Esophagus muscularis mucosa (tissue), 4 donors: ENCODE data around the gene SIK3. TPM values are rescaled to one million over a fixed set of nuclear protein-coding genes. Genes with fewer than 3 reads are reported as not detected.
"Not testable (repeated sequence)": the region's sequence is repeated elsewhere in the genome, so short reads cannot be mapped to it uniquely, and the experiment has no call there.

ENCODE experiments used
- DNase-seq: peaks from one replicate; pipeline ENCODE4 v3.0.0-alpha.2; 2017; ENCODE audit errors: extremely low spot score
- H3K27ac ChIP-seq, 4 donors: fragments of 200-600 bp; sonication (generic); replicated peaks in 1 of 4; 1 replicate in 3 of 4; 2 replicates in 1 of 4; pipeline ENCODE4 v1.5.1; 2016 to 2019; ENCODE audit warnings: mild to moderate bottlenecking in 1 of 4
- H3K27me3 ChIP-seq, 4 donors: fragments of 200-600 bp; sonication (generic); one replicate each; pipeline versions ENCODE4 v1.5.1 to v1.6.0; 2016 to 2019
- H3K36me3 ChIP-seq, 4 donors: fragments of 200-600 bp; sonication (generic); one replicate each; pipeline ENCODE4 v1.5.1; 2016 to 2019
- H3K4me1 ChIP-seq, 4 donors: fragments of 200-600 bp; sonication (generic); one replicate each; pipeline ENCODE4 v1.5.1; 2016 to 2019
- H3K4me3 ChIP-seq, 4 donors: fragments of 200-600 bp; sonication (generic); 1 replicate in 2 of 4; 2 replicates in 2 of 4; pipeline ENCODE4 v1.5.1; 2016 to 2019; ENCODE audit warnings: mild to moderate bottlenecking in 4 of 4, moderate library complexity in 1 of 4
- H3K9me3 ChIP-seq, 4 donors: fragments of 200-600 bp; sonication (generic); 1 replicate in 3 of 4; 2 replicates in 1 of 4; pipeline ENCODE4 v1.5.1; 2016 to 2019
- EP300 ChIP-seq: sonication (generic); formaldehyde crosslinking; IDR thresholded peaks from one replicate; pipeline ENCODE4 v1.6.1; 2017; ENCODE audit warnings: antibody characterized with exemption
- POLR2A ChIP-seq: fragments of 450-650 bp; IDR thresholded peaks from one replicate; pipeline ENCODE4 v1.6.1; 2017; ENCODE audit warnings: antibody characterized with exemption, moderate library complexity, mild to moderate bottlenecking, low read depth
- POLR2AphosphoS5 ChIP-seq, 2 donors: sonication (generic); formaldehyde crosslinking; IDR thresholded peaks; one replicate each; pipeline ENCODE4 v1.6.1; 2017; ENCODE audit warnings: antibody characterized with exemption in 2 of 2
- WGBS: methylation state at CpG from one replicate; pipeline ENCODE4 v1.1.5; 2018; 5-methylcytosine and 5-hydroxymethylcytosine counted together
- intact Hi-C: fragments of 100-400 bp; cut with DNase I; formaldehyde crosslinking; loops from one replicate; pipeline ENCODE4 v1.15.1; 2023
- total RNA-seq, 4 donors: library from RNA; depleted of rRNA; stranded (reverse); fragments of >200 nt; gene quantifications; one replicate each; pipeline versions ENCODE4 v1.1.0 to v1.2.1, GENCODE V29; 2016
- TF ChIP-seq, protein P1 (sequence below), 3 experiments: fragments of 200-600 bp in 2 of 3; fragments of 450-650 bp in 1 of 3; sonication (generic) in 2 of 3; IDR thresholded peaks; one replicate each; pipeline ENCODE4 v1.5.1; 2017 to 2019; ENCODE audit warnings: antibody characterized with exemption in 3 of 3, mild to moderate bottlenecking in 2 of 3, moderate library complexity in 1 of 3

The SIK3 gene
- total RNA-seq, 4 donors from 2014 or later: 39.5 to 53.5 (median 42.3) TPM

DNA sequence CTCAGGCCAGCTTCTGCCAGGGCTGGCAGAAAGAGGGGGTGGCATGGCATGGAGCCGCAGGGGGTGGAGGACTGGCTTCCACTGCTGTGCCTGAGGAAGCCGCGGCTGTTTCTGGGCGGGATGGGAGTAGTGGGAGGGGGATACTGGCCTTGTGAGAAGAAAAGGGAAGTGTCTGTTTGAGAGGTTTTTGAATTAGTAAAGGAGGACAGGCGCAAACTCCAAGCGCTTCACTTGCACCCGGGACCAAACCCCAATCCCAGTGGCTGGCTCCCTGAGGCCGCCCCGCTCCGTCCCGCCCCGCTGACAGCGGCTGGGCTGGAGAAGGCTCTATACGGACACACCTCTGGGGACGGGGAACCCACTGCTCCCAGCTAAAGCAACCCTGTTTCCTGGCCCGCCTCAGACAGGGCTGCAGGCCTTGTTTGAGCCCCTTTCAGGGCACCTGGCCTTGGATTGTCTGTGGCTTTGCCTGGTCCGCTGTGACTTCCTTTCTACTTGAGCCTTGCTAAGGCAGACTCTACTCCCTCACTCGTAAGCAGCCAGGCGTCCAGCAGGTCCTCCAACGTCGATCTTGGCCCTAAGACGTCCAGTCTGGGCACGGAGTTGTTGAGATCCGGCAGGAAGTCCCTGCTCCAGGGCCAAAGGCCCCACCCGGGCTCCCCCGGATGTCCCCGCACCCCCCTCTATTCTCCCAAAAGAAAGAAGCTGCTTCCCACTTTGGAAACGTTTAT lies 263.0 kb downstream of the SIK3 start:
- DNase-seq: no peak
- Histone ChIP-seq H3K4me1 (peaks cover 27 to 36% (median 32%) of the 10 kb centered on the region in 4 donors), H3K9me3 (no peaks in the 10 kb centered on the region), H3K36me3 (no peaks in the 10 kb centered on the region), H3K27ac (peak overlapping the region; percentile 73 to 88 (median 86)), H3K4me3 (peak overlapping the region; percentile 45 to 54 (median 51)), H3K27me3 (no peaks in the 10 kb centered on the region)
- intact Hi-C loops: loop anchor here (2.0 kb wide), 1 partner anchor 42 kb away; no protein-coding TSS in a partner anchor
- TF ChIP-seq EP300: no peak
- no peak for TF ChIP-seq POLR2A
- no peak for TF ChIP-seq POLR2AphosphoS5 (IDR thresholded peaks at IDR 0.05)
- TF ChIP-seq, protein P1, sequence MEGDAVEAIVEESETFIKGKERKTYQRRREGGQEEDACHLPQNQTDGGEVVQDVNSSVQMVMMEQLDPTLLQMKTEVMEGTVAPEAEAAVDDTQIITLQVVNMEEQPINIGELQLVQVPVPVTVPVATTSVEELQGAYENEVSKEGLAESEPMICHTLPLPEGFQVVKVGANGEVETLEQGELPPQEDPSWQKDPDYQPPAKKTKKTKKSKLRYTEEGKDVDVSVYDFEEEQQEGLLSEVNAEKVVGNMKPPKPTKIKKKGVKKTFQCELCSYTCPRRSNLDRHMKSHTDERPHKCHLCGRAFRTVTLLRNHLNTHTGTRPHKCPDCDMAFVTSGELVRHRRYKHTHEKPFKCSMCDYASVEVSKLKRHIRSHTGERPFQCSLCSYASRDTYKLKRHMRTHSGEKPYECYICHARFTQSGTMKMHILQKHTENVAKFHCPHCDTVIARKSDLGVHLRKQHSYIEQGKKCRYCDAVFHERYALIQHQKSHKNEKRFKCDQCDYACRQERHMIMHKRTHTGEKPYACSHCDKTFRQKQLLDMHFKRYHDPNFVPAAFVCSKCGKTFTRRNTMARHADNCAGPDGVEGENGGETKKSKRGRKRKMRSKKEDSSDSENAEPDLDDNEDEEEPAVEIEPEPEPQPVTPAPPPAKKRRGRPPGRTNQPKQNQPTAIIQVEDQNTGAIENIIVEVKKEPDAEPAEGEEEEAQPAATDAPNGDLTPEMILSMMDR (IDR thresholded peaks at IDR 0.05): no peak
- WGBS: 37% methylated on average over 15 of the region's 28 CpGs

DNA sequence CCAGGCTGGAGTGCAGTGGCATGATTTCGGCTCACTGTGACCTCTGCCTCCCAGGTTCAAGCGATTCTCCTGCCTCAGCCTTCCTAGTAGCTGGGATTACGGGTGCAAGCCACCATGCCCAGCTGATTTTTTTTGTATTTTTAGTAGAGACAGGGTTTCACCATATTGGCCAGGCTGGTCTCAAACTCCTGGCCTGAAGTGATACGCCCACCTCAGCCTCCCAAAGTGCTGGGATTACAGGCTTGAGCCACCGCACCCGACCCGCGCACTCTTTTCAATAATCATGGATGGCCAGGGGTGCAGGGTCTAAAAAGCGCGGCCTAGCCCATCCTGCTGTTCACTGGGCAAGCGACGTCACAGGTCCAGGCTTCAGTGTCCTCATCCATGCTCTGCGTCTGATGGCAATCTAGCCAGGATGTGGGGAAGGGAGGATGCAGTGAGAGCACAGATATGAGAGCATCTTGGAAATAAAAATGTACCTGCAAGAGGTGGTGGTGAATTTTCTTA lies 263.6 kb downstream of the SIK3 start:
- peak overlapping the region; percentile 73 to 88 (median 86) for H3K27ac ChIP-seq
- not testable (repeated sequence) for H3K9me3 ChIP-seq, H3K36me3 ChIP-seq, H3K27me3 ChIP-seq, DNase-seq
- 90% methylated on average over 10 of the region's 13 CpGs for WGBS
- H3K4me3 ChIP-seq: peak overlapping the region in 2 of 4 donors; percentile 45 to 50
- intact Hi-C loops: loop anchor here (2.0 kb wide), 1 partner anchor 42 kb away; no protein-coding TSS in a partner anchor
- H3K4me1 ChIP-seq: peaks cover 27 to 34% (median 32%) of the 10 kb centered on the region in 4 donors

DNA sequence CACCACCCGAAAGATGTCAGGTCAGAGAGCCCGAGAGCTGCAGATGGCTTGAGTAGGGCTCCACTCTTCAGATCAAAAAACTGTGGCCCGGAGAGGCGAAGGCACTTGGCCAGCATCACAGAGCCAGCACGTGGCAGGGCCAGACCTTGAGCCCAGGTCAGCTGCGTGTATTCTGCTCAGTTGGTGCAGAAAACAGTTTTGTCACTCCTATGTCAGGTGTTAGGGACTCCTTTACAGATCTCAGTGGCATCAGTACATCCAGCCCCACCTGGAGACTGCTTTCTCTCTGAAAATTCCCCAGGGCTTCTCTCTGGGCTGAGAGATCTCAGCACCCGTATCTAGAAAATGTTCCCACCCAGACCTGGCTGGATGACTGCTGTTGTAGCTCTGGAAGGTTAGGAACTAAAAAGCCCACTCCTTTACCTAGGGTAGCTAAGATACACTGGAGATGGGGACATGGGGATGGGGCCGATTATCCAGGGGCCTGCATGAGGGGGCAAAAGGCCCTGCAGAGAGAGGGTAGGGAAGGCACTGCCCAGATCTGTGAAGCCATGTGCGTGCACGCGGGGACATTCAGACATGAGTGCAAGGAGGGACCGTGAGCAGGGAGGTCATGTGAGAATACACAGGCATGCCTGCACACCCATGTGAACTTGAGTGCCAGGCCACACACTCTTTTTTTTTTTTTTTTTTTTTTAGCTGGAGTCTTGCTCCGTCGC lies 264.3 kb downstream of the SIK3 start:
- no peak for TF ChIP-seq POLR2A
- no peak for TF ChIP-seq EP300
- TF ChIP-seq POLR2AphosphoS5 (IDR thresholded peaks at IDR 0.05): no peak
- TF ChIP-seq, protein P1 (IDR thresholded peaks at IDR 0.05): no peak
- intact Hi-C loops: loop anchor here (2.0 kb wide), 1 partner anchor 41 kb away; no protein-coding TSS in a partner anchor
- DNase-seq: no peak
- Histone ChIP-seq H3K4me1 (peaks cover 27 to 34% (median 32%) of the 10 kb centered on the region in 4 donors), H3K27me3 (no peaks in the 10 kb centered on the region), H3K9me3 (no peaks in the 10 kb centered on the region), H3K4me3 (no peak overlapping the region), H3K36me3 (no peaks in the 10 kb centered on the region), H3K27ac (no peak overlapping the region)
- WGBS: 94% methylated on average over 13 of the region's 14 CpGs

DNA sequence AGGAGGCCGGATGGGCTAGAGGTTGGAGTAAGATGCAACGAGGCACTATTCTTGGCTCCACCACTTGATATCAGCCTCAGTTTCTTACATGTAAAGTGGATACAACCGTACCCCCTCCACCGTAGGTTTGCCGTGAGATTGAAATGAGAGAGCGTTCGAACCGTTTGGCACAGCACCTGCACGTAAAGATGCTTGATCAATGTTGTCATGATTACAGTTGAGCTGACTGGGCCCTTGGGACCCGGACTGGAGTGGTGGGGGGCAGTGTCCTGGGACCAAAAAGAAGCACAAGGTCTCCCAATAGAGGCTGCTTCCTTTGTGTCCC lies 264.8 kb downstream of the SIK3 start:
- intact Hi-C loops: no loop called here
- Histone ChIP-seq H3K4me1 (peaks cover 27 to 34% (median 32%) of the 10 kb centered on the region in 4 donors), H3K4me3 (no peak overlapping the region), H3K36me3 (no peaks in the 10 kb centered on the region), H3K27me3 (no peaks in the 10 kb centered on the region), H3K9me3 (no peaks in the 10 kb centered on the region), H3K27ac (no peak overlapping the region)
- no peak for DNase-seq
- WGBS: 89% methylated on average over 10 of the region's 10 CpGs
- TF ChIP-seq EP300 (no peak), POLR2AphosphoS5 (IDR thresholded peaks at IDR 0.05) (no peak), POLR2A (no peak)
- TF ChIP-seq, protein P1 (IDR thresholded peaks at IDR 0.05): no peak
